Loucy (cell line): ENCODE data around the gene ARHGAP26.

Experiments
- H2AFZ ChIP-seq: fragments of 200-600 bp; sonication (generic); 2 replicates; pipeline ENCODE4 v1.6.0; 2016; ENCODE audit warnings: antibody characterized with exemption, mild to moderate bottlenecking, low read length, moderate library complexity
- H3F3A ChIP-seq: fragments of 200-600 bp; 2 replicates; pipeline ENCODE4 v1.6.0; 2016; ENCODE audit warnings: antibody characterized with exemption, low read depth, mild to moderate bottlenecking
- H3K27me3 ChIP-seq: fragments of 200-600 bp; sonication (generic); 2 replicates; pipeline ENCODE4 v1.6.1; 2014; ENCODE audit warnings: low read length, mild to moderate bottlenecking; ENCODE audit not compliant: insufficient read depth, poor library complexity, severe bottlenecking
- H3K36me3 ChIP-seq: fragments of 200-600 bp; sonication (generic); 2 replicates; pipeline ENCODE4 v1.6.1; 2016; ENCODE audit warnings: low read length; ENCODE audit not compliant: insufficient read depth
- H3K4me1 ChIP-seq: fragments of 200-600 bp; sonication (generic); 2 replicates; pipeline ENCODE4 v1.5.1; 2014; ENCODE audit warnings: low read length, mild to moderate bottlenecking; ENCODE audit not compliant: insufficient read depth, poor library complexity, severe bottlenecking
- H3K4me2 ChIP-seq: fragments of 200-600 bp; sonication (generic); 2 replicates; pipeline ENCODE4 v1.6.0; 2014; ENCODE audit warnings: antibody characterized with exemption, low read length, low read depth, mild to moderate bottlenecking; ENCODE audit not compliant: poor library complexity, severe bottlenecking
- H3K4me3 ChIP-seq: fragments of 200-600 bp; sonication (generic); 2 replicates; pipeline ENCODE4 v1.5.1; 2014; ENCODE audit warnings: low read length, mild to moderate bottlenecking, mixed read lengths; ENCODE audit not compliant: poor library complexity, severe bottlenecking
- H3K79me2 ChIP-seq: fragments of 200-600 bp; sonication (generic); 2 replicates; pipeline ENCODE4 v1.6.1; 2014; ENCODE audit warnings: low read length; ENCODE audit not compliant: insufficient read depth
- H3K9ac ChIP-seq: fragments of 200-600 bp; sonication (generic); 2 replicates; pipeline ENCODE4 v1.6.0; 2014; ENCODE audit warnings: mild to moderate bottlenecking, low read depth, low read length, moderate library complexity; ENCODE audit not compliant: poor library complexity, severe bottlenecking
- H3K9me2 ChIP-seq: fragments of 200-600 bp; sonication (generic); replicated peaks from 2 replicates; pipeline ENCODE4 v1.6.1; 2016; ENCODE audit warnings: low read depth, low read length, mixed read lengths
- H3K9me3 ChIP-seq: fragments of 200-600 bp; sonication (generic); 2 replicates; pipeline ENCODE4 v1.6.1; 2014; ENCODE audit warnings: mild to moderate bottlenecking, antibody characterized with exemption, low read length, low read depth; ENCODE audit not compliant: insufficient read depth
- H4K20me1 ChIP-seq: fragments of 200-600 bp; sonication (generic); 2 replicates; pipeline ENCODE4 v1.6.0; 2014; ENCODE audit warnings: antibody characterized with exemption, low read length, mild to moderate bottlenecking; ENCODE audit not compliant: insufficient read depth, poor library complexity, severe bottlenecking
- CTCF ChIP-seq: fragments of 200-600 bp; sonication (generic); conservative IDR thresholded peaks from 2 replicates; pipeline ENCODE4 v1.5.1; 2014; ENCODE audit warnings: mild to moderate bottlenecking, antibody characterized with exemption, low read length
- EZH2phosphoT487 ChIP-seq: fragments of 200-600 bp; IDR thresholded peaks from 2 replicates; pipeline ENCODE4 v1.6.1; 2018; ENCODE audit warnings: antibody characterized with exemption, mild to moderate bottlenecking, moderate library complexity, borderline replicate concordance

ARHGAP26 gene

GRCh38 chr5:142861011-142861410 is 90.8 kb downstream of the ARHGAP26 start:
- no peak overlapping the region for H3K4me2 ChIP-seq

GRCh38 chr5:142862594-142862993 is 92.4 kb downstream of the ARHGAP26 start:
- Histone ChIP-seq H2AFZ (no peak overlapping the region), H3K79me2 (peaks cover 4% of the 10 kb centered on the region; the same call in 1 of the 2 replicates), H3K4me3 (no peak overlapping the region), H3K9ac (no peak overlapping the region), H3K36me3 (no peaks in the 10 kb centered on the region), H3K9me2 (no peaks in the 10 kb centered on the region), H3K4me1 (peaks cover 26% of the 10 kb centered on the region), H3K4me2 (no peak overlapping the region), H3K27me3 (no peaks in the 10 kb centered on the region), H3K9me3 (no peaks in the 10 kb centered on the region), H3F3A (no peaks in the 10 kb centered on the region; the same call in 1 of the 2 replicates), H4K20me1 (no peaks in the 10 kb centered on the region)
- TF ChIP-seq CTCF (no peak), EZH2phosphoT487 (no peak)

More at GRCh38 chr5:142861011-142861410, 90.8 kb downstream of the ARHGAP26 start:
- no peaks in the 10 kb centered on the region for H3K9me2 ChIP-seq
- no peak for TF ChIP-seq EZH2phosphoT487
- TF ChIP-seq CTCF: no peak
- H3K27me3 ChIP-seq: no peaks in the 10 kb centered on the region
- no peak overlapping the region for H3K9ac ChIP-seq
- H3K4me3 ChIP-seq: no peak overlapping the region
- no peak overlapping the region for H2AFZ ChIP-seq
- H4K20me1 ChIP-seq: no peaks in the 10 kb centered on the region
- H3F3A ChIP-seq: no peaks in the 10 kb centered on the region; the same call in 1 of the 2 replicates
- peaks cover 23% of the 10 kb centered on the region for H3K4me1 ChIP-seq
- no peaks in the 10 kb centered on the region for H3K36me3 ChIP-seq
- H3K9me3 ChIP-seq: no peaks in the 10 kb centered on the region
- no peaks in the 10 kb centered on the region; the same call in 1 of the 2 replicates for H3K79me2 ChIP-seq

- H2AFZ ChIP-seq: no peak overlapping the region
- H3K4me1 ChIP-seq: peaks cover 26% of the 10 kb centered on the region
- peak overlapping the region; percentile 28 for H3K4me3 ChIP-seq
- H3F3A ChIP-seq: no peaks in the 10 kb centered on the region; the same call in 1 of the 2 replicates
- H3K4me2 ChIP-seq: peak overlapping the region; percentile 50
- no peaks in the 10 kb centered on the region for H3K9me3 ChIP-seq
- H3K27me3 ChIP-seq: no peaks in the 10 kb centered on the region
- no peaks in the 10 kb centered on the region for H4K20me1 ChIP-seq
- TF ChIP-seq EZH2phosphoT487 (no peak), CTCF (no peak)
- H3K9ac ChIP-seq: peak overlapping the region; percentile 12
- H3K36me3 ChIP-seq: no peaks in the 10 kb centered on the region
- no peaks in the 10 kb centered on the region for H3K9me2 ChIP-seq
- peaks cover 6% of the 10 kb centered on the region; the same call in 1 of the 2 replicates for H3K79me2 ChIP-seq
Measured at GRCh38 chr5:142863856-142864255, 93.7 kb downstream of the ARHGAP26 start.
